ENCODE results near the gene INPP5D.

GRCh38 chr2:233204286-233204936 lies 144.3 kb downstream of the INPP5D start:
- no peak for TF ChIP-seq CTCF (conservative IDR thresholded peaks at IDR 0.05; ENCODE audit: low read length)
- TF ChIP-seq EZH2phosphoT487 (IDR thresholded peaks at IDR 0.05; ENCODE audit: borderline replicate concordance, low read depth, low read length), result no peak

Measured in OCI-LY7 (cell line).